AG04449 (cell line): ENCODE results near the gene C1QL4.

Source experiments
- CTCF ChIA-PET: fragments of 350-600 bp; formaldehyde crosslinking; extraction: SDS; loops from one replicate; lab custom pipeline; 2021; ENCODE audit warnings: antibody characterized with exemption; lab: Yijun Ruan, JAX
- POLR2A ChIA-PET: fragments of 400-600, 350-600 bp; formaldehyde crosslinking; extraction: SDS; loops from one replicate; lab custom pipeline; 2020; ENCODE audit warnings: antibody characterized with exemption, inconsistent platforms; lab: Yijun Ruan, JAX
- DNase-seq: peaks from one replicate; pipeline ENCODE4 v3.0.0-alpha.2; 2010; ENCODE audit warnings: low read depth, low spot score
- H3K4me3 ChIP-seq: 2 replicates; pipeline ENCODE4 v1.5.1; 2011; ENCODE audit warnings: low read depth, mild to moderate bottlenecking, control low read depth, low read length
- TF ChIP-seq, protein P1 (sequence below): IDR thresholded peaks from one replicate; pipeline ENCODE4 v1.5.1; 2011; ENCODE audit warnings: mild to moderate bottlenecking, moderate library complexity, low read length, control low read depth, inconsistent platforms; ENCODE audit not compliant: insufficient read depth; ENCODE audit errors: missing control alignments

Gene C1QL4

DNA sequence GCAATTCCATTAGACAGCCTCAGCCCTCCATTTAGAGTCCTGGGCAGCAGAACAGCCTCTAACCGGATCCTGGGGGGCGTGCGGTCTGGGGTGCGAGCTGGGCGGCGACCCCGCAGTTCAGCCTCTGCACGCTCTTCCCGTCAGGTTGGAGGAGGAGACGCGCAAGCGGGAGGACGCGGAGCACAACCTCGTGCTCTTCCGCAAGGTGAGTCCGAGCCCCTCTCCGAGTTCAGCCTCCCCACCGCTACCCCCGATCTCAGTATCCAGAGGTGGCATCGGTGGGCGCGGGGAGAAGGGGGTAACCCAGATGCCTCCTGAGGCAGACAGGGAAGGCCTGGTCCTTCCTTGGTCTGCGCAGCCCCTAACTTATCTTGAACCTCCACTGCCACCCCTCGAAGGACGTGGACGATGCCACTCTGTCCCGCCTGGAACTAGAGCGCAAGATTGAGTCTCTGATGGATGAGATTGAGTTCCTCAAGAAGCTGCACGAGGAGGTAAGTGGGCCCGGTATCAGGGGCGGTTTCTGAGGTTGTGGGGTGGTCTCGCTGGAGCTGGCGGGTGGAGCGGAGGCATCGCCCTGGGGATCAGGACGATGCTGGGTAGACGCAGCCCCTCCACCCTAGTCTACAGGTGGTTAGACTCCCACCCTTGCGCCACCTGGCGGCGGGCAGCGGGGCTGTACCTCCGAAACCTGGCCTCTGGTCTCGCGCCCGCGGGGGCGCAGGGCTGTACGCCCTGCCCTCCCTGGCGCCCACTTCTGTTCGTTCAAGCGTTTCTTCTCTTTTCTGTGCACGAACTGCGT, 40.8 kb downstream of the C1QL4 start:
- no peak for DNase-seq
- POLR2A ChIA-PET, result no interaction called here
- TF ChIP-seq, protein P1, sequence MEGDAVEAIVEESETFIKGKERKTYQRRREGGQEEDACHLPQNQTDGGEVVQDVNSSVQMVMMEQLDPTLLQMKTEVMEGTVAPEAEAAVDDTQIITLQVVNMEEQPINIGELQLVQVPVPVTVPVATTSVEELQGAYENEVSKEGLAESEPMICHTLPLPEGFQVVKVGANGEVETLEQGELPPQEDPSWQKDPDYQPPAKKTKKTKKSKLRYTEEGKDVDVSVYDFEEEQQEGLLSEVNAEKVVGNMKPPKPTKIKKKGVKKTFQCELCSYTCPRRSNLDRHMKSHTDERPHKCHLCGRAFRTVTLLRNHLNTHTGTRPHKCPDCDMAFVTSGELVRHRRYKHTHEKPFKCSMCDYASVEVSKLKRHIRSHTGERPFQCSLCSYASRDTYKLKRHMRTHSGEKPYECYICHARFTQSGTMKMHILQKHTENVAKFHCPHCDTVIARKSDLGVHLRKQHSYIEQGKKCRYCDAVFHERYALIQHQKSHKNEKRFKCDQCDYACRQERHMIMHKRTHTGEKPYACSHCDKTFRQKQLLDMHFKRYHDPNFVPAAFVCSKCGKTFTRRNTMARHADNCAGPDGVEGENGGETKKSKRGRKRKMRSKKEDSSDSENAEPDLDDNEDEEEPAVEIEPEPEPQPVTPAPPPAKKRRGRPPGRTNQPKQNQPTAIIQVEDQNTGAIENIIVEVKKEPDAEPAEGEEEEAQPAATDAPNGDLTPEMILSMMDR, result peak; percentile 74
- CTCF ChIA-PET, result interaction anchor here (0.6 to 14.8 kb wide), 22 partner anchors 7 to 347 kb away, joined by 3 to 289 read pairs (median 4); partner anchors contain the start of genes C1QL4, DNAJC22 and TROAP
- no peak overlapping the region for H3K4me3 ChIP-seq

DNA sequence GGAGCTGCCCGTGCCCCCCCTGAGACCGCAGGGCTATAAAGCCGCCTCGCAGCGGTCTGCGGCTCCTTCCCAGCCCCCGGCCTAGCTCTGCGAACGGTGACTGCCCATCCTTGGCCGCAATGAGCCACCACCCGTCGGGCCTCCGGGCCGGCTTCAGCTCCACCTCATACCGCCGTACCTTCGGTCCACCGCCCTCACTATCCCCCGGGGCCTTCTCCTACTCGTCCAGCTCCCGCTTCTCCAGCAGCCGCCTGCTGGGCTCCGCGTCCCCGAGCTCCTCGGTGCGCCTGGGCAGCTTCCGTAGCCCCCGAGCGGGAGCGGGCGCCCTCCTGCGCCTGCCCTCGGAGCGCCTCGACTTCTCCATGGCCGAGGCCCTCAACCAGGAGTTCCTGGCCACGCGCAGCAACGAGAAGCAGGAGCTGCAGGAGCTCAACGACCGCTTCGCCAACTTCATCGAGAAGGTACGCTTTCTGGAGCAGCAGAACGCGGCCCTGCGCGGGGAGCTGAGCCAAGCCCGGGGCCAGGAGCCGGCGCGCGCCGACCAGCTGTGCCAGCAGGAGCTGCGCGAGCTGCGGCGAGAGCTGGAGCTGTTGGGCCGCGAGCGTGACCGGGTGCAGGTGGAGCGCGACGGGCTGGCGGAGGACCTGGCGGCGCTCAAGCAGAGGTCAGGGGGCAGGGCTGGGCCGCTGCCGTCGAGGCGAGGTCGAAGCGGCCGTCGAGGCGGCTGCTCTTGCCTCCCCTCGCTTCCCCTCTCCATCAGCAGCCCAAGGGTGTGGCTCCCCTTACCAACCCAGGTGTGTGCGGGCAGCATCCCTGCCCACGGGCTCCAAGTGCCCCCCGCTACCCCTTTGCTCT, 41.7 kb downstream of the C1QL4 start, which contains the start of gene PRPH:
Gene PRPH, plus strand, starts transcription at position 66 of the 855 bp plus-strand sequence. Its CDS starts 54 bp downstream, at position 120.
- DNase-seq, result no peak
- POLR2A ChIA-PET, result no interaction called here
- no peak within 1 kb of the TSS for H3K4me3 ChIP-seq
- TF ChIP-seq, protein P1, result no peak
- CTCF ChIA-PET, result interaction anchor here (0.6 to 14.8 kb wide), 20 partner anchors 9 to 285 kb away, joined by 3 to 289 read pairs (median 6); partner anchors contain the start of genes C1QL4 and DNAJC22

DNA sequence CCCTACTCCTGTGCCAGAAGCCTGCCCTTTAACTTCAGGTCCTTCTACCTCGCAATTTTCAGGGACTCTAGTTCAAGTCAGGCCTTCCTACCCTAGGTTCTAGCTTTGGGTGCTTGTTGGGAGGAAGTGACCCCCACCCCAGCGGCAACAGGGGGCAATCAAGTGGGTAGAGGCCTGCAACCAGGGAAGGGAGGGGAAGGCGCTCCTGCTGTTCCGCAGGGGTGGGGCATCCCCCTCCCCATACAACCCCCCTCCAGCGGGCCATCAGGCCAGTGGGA, 42.2 kb downstream of the C1QL4 start:
- ChIA-PET POLR2A (no interaction called here), CTCF (interaction anchor here (0.7 to 14.8 kb wide), 15 partner anchors 9 to 285 kb away, joined by 3 to 289 read pairs (median 8); partner anchors contain the start of genes C1QL4 and DNAJC22)
- DNase-seq, result no peak
- TF ChIP-seq, protein P1, result no peak
- H3K4me3 ChIP-seq, result no peak overlapping the region

DNA sequence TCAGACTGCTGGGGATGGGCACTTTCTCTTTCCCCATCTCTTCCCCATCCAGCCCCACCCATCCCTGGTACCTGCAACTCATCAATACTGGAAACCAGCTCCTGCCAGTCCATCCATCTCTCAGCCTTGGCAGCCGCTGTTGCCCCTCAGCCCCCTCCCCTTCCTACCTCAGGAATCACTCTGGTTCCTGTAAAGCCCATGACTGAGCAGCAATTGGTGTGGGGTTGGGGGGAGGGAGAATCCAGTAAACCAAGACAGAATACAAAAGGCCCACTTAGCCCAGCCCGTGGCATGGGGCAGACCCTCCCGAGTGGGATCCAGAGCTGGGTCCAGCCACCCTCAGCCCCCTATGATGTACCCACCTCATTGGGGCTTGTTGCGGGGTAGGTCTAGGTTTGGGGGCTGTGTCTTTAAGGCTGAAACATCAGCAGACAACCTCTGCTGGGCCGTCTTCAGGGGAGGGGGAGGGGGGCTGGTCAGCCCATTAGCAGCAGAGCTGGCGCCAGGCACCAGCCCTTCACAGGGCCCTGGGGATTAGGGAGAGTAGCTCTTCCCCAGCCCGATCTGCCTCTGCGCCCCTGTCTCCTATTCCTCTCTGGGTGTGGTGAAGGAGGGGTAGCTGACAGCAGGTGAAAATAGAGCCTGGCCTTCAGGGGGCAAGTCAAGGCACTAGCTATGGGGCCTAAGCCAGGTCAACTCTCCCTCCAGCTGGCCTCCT, 42.7 kb downstream of the C1QL4 start:
- H3K4me3 ChIP-seq, result no peak overlapping the region
- DNase-seq, result no peak
- TF ChIP-seq, protein P1, result no peak
- ChIA-PET POLR2A (interaction anchor here (0.5 kb wide), 1 partner anchor 20 kb away, joined by 5 read pairs; no protein-coding TSS in a partner anchor), CTCF (interaction anchor here (0.8 to 14.8 kb wide), 12 partner anchors 10 to 286 kb away, joined by 3 to 289 read pairs (median 6); partner anchors contain the start of gene DNAJC22)

DNA sequence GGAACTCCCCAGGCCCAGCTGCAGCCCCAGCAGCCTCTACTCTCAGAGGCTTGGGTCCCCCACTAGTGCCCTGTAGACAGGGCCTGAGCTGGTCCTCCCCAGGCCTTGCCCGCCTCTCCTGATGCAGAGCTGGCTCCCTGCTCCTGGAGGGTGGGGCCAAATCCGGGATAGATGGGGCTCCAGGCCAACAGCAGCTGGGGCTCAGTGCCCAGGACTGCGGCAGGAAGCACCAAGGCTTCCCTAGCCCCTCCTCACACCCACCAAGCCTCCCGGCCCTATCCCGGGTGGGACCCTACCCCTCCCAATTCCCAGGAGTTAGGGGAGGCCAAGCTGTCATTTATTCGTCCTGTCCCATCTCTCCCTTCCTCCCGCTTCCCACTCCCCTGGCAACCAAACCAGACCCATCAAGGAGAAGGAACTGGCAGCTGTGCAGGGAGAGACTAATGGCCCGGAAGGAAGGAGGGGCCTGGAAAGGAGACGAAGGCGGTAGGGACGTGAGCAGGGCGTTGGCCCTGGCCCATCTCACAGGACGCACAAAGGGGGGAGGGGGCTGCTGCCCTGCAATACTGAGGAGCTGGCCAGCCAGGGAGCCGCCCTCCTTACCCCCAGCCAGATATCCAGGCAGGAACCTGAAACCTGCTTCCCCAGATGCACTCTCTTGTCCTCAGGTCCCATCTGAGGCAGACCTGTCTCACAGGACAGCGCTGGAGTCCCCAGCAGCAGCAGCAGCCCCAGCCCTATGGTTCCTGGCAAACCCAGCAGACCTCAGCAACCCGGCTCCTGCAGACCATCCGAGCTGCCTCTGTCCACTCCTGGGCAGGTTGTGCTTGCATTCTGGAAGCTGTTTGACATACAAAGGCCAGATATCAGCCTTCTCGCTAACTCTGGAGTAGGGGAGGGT, 43.7 kb downstream of the C1QL4 start:
- TF ChIP-seq, protein P1, result no peak
- ChIA-PET CTCF (interaction anchor here (1.0 to 14.8 kb wide), 12 partner anchors 9 to 288 kb away, joined by 3 to 289 read pairs (median 8); partner anchors contain the start of gene DNAJC22), POLR2A (no interaction called here)
- H3K4me3 ChIP-seq, result no peak overlapping the region
- no peak for DNase-seq
